Thyroid gland (tissue), 4 donors: ENCODE data around the gene TTN.

Experiments used
- CTCF ChIP-seq, 6 experiments: fragments of 200-600 bp in 3 of 6; fragments of 450-650 bp in 3 of 6; sonication (generic) in 3 of 6; IDR thresholded peaks; one replicate each; pipeline ENCODE4 v1.5.1; 2016 to 2019; ENCODE audit warnings: antibody characterized with exemption in 6 of 6, mild to moderate bottlenecking in 2 of 6, inconsistent platforms in 1 of 6, moderate library complexity in 1 of 6
- POLR2A ChIP-seq, 2 donors: fragments of 450-650 bp; IDR thresholded peaks; one replicate each; pipeline ENCODE4 v1.6.1; 2017; ENCODE audit warnings: antibody characterized with exemption in 2 of 2, mild to moderate bottlenecking in 2 of 2, moderate library complexity in 1 of 2

- TF ChIP-seq CTCF (IDR thresholded peaks at IDR 0.05), result no peak
- no peak for TF ChIP-seq POLR2A (IDR thresholded peaks at IDR 0.05)
Measured at GRCh38 chr2:178715366-178715765, 91.9 kb downstream of the TTN start.
